H9 (cell line): ENCODE results near the gene APBA2. TPM values are rescaled to one million over a fixed set of nuclear protein-coding genes. Genes with fewer than 3 reads are reported as not detected.

Experiments
- DNase-seq: peaks from one replicate; pipeline ENCODE4 v3.0.0-alpha.2; 2017
- H2AFZ ChIP-seq: one replicate; pipeline ENCODE4 v1.6.1; 2013; ENCODE audit warnings: mild to moderate bottlenecking, low read length, control low read depth, moderate library complexity
- H2AK5ac ChIP-seq: 2 replicates; pipeline ENCODE4 v1.6.1; 2013; ENCODE audit warnings: low read length, control low read depth, mixed read lengths; ENCODE audit not compliant: insufficient read length
- H2BK120ac ChIP-seq: one replicate; pipeline ENCODE4 v1.6.1; 2013; ENCODE audit warnings: low read depth, mild to moderate bottlenecking, low read length, control low read depth, inconsistent platforms; ENCODE audit not compliant: poor library complexity, severe bottlenecking
- H2BK12ac ChIP-seq: 2 replicates; pipeline ENCODE4 v1.6.1; 2013; ENCODE audit warnings: low read length, control low read depth, mixed read lengths, low read depth; ENCODE audit not compliant: insufficient read length
- H2BK15ac ChIP-seq: 2 replicates; pipeline ENCODE4 v1.6.1; 2013; ENCODE audit warnings: low read depth, low read length, control low read depth
- H2BK20ac ChIP-seq: one replicate; pipeline ENCODE4 v1.6.1; 2013; ENCODE audit warnings: low read depth, mild to moderate bottlenecking, low read length, control low read depth, inconsistent platforms; ENCODE audit not compliant: poor library complexity, severe bottlenecking
- H2BK5ac ChIP-seq: 2 replicates; pipeline ENCODE4 v1.6.1; 2013; ENCODE audit warnings: low read length, control low read depth, mixed read lengths; ENCODE audit not compliant: insufficient read length
- H3K14ac ChIP-seq: 2 replicates; pipeline ENCODE4 v1.6.1; 2013; ENCODE audit warnings: low read length, control low read depth; ENCODE audit not compliant: insufficient read depth
- H3K18ac ChIP-seq: 2 replicates; pipeline ENCODE4 v1.6.1; 2013; ENCODE audit warnings: low read depth, mild to moderate bottlenecking, mixed read lengths, low read length, control low read depth; ENCODE audit not compliant: insufficient read length
- H3K23ac ChIP-seq: 2 replicates; pipeline ENCODE4 v1.6.1; 2013; ENCODE audit warnings: low read length, control low read depth, mixed read lengths, low read depth; ENCODE audit not compliant: insufficient read length
- H3K23me2 ChIP-seq: 2 replicates; pipeline ENCODE4 v1.6.1; 2013; ENCODE audit warnings: low read depth, mild to moderate bottlenecking, mixed read lengths, low read length, control low read depth; ENCODE audit not compliant: insufficient read length, poor library complexity, severe bottlenecking
- H3K27ac ChIP-seq: 2 replicates; pipeline ENCODE4 v1.5.1; 2013; ENCODE audit warnings: low read length, control low read depth, mixed read lengths, low read depth; ENCODE audit not compliant: insufficient read length
- H3K27me3 ChIP-seq: 2 replicates; pipeline ENCODE4 v1.6.1; 2013; ENCODE audit warnings: low read length, control low read depth, inconsistent platforms; ENCODE audit not compliant: insufficient read depth
- H3K4ac ChIP-seq: 2 replicates; pipeline ENCODE4 v1.6.1; 2013; ENCODE audit warnings: low read depth, mild to moderate bottlenecking, control low read depth, inconsistent platforms, low read length, moderate library complexity
- H3K4me1 ChIP-seq: 2 replicates; pipeline ENCODE4 v1.6.1; 2013; ENCODE audit warnings: low read length, control low read depth, inconsistent platforms; ENCODE audit not compliant: insufficient read depth
- H3K4me2 ChIP-seq: 2 replicates; pipeline ENCODE4 v1.6.1; 2013; ENCODE audit warnings: low read length, control low read depth, mixed read lengths; ENCODE audit not compliant: insufficient read length, insufficient read depth
- H3K56ac ChIP-seq: 2 replicates; pipeline ENCODE4 v1.6.1; 2013; ENCODE audit warnings: low read depth, mild to moderate bottlenecking, mixed read lengths, low read length, control low read depth; ENCODE audit not compliant: insufficient read length
- H3K79me1 ChIP-seq: 2 replicates; pipeline ENCODE4 v1.6.1; 2013; ENCODE audit warnings: low read depth, mild to moderate bottlenecking, moderate library complexity, low read length, control low read depth, inconsistent platforms; ENCODE audit not compliant: insufficient read depth, poor library complexity, severe bottlenecking
- H3K79me2 ChIP-seq: 2 replicates; pipeline ENCODE4 v1.6.1; 2013; ENCODE audit warnings: low read length, control low read depth, inconsistent platforms; ENCODE audit not compliant: insufficient read depth
- H3K9ac ChIP-seq: 2 replicates; pipeline ENCODE4 v1.6.1; 2013; ENCODE audit warnings: low read length, control low read depth, mixed read lengths; ENCODE audit not compliant: insufficient read length; ENCODE audit errors: extremely low read depth
- H3K9me3 ChIP-seq: one replicate; pipeline ENCODE4 v1.6.1; 2013; ENCODE audit warnings: low read depth, low read length, inconsistent platforms; ENCODE audit not compliant: control insufficient read depth
- H3T11ph ChIP-seq: one replicate; pipeline ENCODE4 v1.6.1; 2013; ENCODE audit warnings: mild to moderate bottlenecking, low read length, control low read depth, inconsistent platforms
- H4K20me1 ChIP-seq: one replicate; pipeline ENCODE4 v1.6.1; 2013; ENCODE audit not compliant: control insufficient read depth, insufficient read length, insufficient read depth
- H4K5ac ChIP-seq: 2 replicates; pipeline ENCODE4 v1.6.1; 2013; ENCODE audit warnings: low read depth, mild to moderate bottlenecking, mixed read lengths, low read length, control low read depth; ENCODE audit not compliant: insufficient read length
- H4K8ac ChIP-seq: replicated peaks from 2 replicates; pipeline ENCODE4 v1.6.1; 2013; ENCODE audit warnings: low read length, control low read depth, mixed read lengths, low read depth; ENCODE audit not compliant: insufficient read length
- H4K91ac ChIP-seq: 2 replicates; pipeline ENCODE4 v1.6.1; 2013; ENCODE audit warnings: low read depth, mild to moderate bottlenecking, moderate library complexity, mixed read lengths, low read length, control low read depth; ENCODE audit not compliant: insufficient read length
- H3K27ac Mint-ChIP-seq, 3 experiments: 2 replicates in 2 of 3; 3 replicates in 1 of 3; pipeline ENCODE4 v1.8.0; 2020 to 2021; ENCODE audit warnings: mixed read lengths in 3 of 3, mild to moderate bottlenecking in 1 of 3, moderate library complexity in 1 of 3
- H3K27me3 Mint-ChIP-seq: 2 replicates; pipeline ENCODE4 v1.8.0; 2021; ENCODE audit warnings: low read depth, mild to moderate bottlenecking, moderate library complexity, mixed read lengths
- H3K36me3 Mint-ChIP-seq, 3 experiments: 2 replicates in 2 of 3; 3 replicates in 1 of 3; pipeline ENCODE4 v1.8.0; 2020 to 2021; ENCODE audit warnings: low read depth in 3 of 3, mixed read lengths in 3 of 3; ENCODE audit not compliant: insufficient read depth in 1 of 3
- H3K4me1 Mint-ChIP-seq, 2 experiments: 2 replicates each; pipeline ENCODE4 v1.8.0; 2020; ENCODE audit warnings: mixed read lengths in 2 of 2
- H3K4me3 Mint-ChIP-seq, 2 experiments: 2 replicates in 1 of 2; 3 replicates in 1 of 2; pipeline ENCODE4 v1.8.0; 2020 to 2021; ENCODE audit warnings: mild to moderate bottlenecking in 2 of 2, mixed read lengths in 2 of 2, moderate library complexity in 1 of 2
- H3K9me3 Mint-ChIP-seq, 2 experiments: 2 replicates in 1 of 2; 3 replicates in 1 of 2; pipeline ENCODE4 v1.8.0; 2020; ENCODE audit warnings: mild to moderate bottlenecking in 2 of 2, mixed read lengths in 2 of 2, moderate library complexity in 1 of 2
- WGBS: extraction: QIAGEN DNeasy Blood & Tissue Kit; methylation state at CpG from one replicate; pipeline ENCODE4 v1.1.7; 2013; ENCODE audit warnings: missing lambda C conversion rate, low lambda C conversion rate, mixed read lengths; ENCODE audit not compliant: insufficient read length; ENCODE audit errors: extremely low coverage; 5-methylcytosine and 5-hydroxymethylcytosine counted together
- total RNA-seq: library from RNA; stranded (reverse); gene quantifications from 2 replicates; pipeline ENCODE4 v1.2.1, GENCODE V29; 2021
- TF ChIP-seq, protein P1 (sequence below): fragments of 200-600 bp; sonication (generic); conservative IDR thresholded peaks from 3 replicates; pipeline ENCODE4 v1.8.0; 2021; ENCODE audit warnings: antibody characterized with exemption, mild to moderate bottlenecking

The APBA2 gene
- total RNA-seq, 1 experiment from 2014 or later = 14.3 TPM

DNA sequence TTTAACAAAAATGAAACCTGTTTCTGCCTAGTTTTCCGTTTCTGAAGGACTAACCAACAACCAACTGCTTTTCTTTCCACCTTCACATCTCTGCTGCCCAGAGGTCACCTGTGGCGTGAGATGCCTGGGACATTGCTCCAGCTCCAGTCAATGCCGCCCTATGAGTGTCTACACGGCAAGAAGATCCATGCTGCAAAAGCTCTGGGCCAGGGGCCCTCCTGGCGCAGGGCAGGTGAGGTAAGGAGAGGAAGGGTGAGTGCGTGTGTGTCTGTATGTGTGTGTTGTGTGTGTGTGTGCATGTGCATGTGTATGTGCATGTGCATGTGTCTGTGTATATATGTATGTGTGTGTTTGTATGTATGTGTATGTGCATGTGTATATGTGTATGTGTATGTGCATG lies 252.5 kb downstream of the APBA2 start:
- Histone ChIP-seq H3K14ac (no peak overlapping the region), H3K4ac (no peak overlapping the region), H3K79me1 (no peaks in the 10 kb centered on the region), H4K20me1 (no peaks in the 10 kb centered on the region), H4K5ac (no peak overlapping the region), H4K91ac (no peak overlapping the region), H3K56ac (no peak overlapping the region), H3K4me1 (peaks cover 5% of the 10 kb centered on the region; the same call in 1 of the 2 replicates), H2BK120ac (no peak overlapping the region), H2BK12ac (no peak overlapping the region), H3K27ac (no peak overlapping the region), H3K23me2 (peaks cover 6% of the 10 kb centered on the region), H3K18ac (no peak overlapping the region), H2BK5ac (no peak overlapping the region), H2AFZ (no peak overlapping the region), H2AK5ac (no peak overlapping the region), H2BK20ac (no peak overlapping the region), H3K79me2 (no peaks in the 10 kb centered on the region), H3K23ac (no peak overlapping the region), H3K9ac (no peak overlapping the region), H3K9me3 (no peaks in the 10 kb centered on the region), H3K27me3 (no peaks in the 10 kb centered on the region), H4K8ac (no peak overlapping the region), H2BK15ac (no peak overlapping the region), H3T11ph (no peak overlapping the region), H3K4me2 (no peak overlapping the region)
- Mint-ChIP-seq H3K27me3 (no peaks in the 10 kb centered on the region; the same call in none of the 2 replicates), H3K27ac (peak overlapping the region in 1 of 3 experiments; percentile 42; a peak in 2 of 7 replicates), H3K36me3 (no peaks in the 10 kb centered on the region), H3K9me3 (no peaks in the 10 kb centered on the region), H3K4me1 (peaks cover 24% of the 10 kb centered on the region in 2 experiments), H3K4me3 (no peak overlapping the region)
- WGBS = no CpG with 5 or more reads among the region's 6 CpGs
- peak; percentile 14 for DNase-seq
- TF ChIP-seq, protein P1, sequence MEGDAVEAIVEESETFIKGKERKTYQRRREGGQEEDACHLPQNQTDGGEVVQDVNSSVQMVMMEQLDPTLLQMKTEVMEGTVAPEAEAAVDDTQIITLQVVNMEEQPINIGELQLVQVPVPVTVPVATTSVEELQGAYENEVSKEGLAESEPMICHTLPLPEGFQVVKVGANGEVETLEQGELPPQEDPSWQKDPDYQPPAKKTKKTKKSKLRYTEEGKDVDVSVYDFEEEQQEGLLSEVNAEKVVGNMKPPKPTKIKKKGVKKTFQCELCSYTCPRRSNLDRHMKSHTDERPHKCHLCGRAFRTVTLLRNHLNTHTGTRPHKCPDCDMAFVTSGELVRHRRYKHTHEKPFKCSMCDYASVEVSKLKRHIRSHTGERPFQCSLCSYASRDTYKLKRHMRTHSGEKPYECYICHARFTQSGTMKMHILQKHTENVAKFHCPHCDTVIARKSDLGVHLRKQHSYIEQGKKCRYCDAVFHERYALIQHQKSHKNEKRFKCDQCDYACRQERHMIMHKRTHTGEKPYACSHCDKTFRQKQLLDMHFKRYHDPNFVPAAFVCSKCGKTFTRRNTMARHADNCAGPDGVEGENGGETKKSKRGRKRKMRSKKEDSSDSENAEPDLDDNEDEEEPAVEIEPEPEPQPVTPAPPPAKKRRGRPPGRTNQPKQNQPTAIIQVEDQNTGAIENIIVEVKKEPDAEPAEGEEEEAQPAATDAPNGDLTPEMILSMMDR = no peak
